ENCODE measurements around the gene TCN1.

TCN1 gene

DNA sequence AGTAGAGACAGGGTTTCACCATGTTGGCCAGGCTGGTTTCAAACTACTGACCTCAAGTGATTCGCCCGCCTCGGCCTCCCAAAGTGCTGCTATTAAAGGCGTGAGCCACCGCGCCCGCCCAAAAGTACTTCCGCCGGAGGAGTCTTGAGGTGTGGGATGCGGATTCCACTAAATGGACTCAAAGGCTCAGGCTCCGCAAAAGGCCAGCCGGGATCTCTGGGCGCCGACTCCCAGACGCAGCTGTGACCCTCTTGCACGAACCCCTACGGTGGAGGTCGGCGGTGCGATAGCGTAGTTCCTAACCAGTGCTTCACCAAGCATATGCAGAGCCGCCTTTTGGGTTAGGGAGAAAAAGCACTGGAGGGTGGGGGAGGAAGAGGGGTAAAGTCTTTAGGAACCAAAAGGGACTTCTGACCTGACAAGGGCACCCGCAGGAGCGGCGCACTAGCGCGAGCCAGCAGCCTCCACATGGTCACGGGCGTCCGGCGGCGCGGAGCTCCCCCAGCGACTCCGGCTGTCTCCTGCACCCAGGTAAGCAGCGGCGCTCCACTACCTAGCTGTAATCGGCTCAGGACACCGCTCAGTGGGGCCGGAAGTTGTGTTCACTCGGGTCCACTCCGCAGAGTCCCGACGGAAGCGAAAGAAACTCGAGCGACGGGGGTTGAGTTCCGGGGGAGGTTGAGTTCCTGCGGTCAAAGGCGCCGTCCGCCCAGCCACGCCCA, 55.9 kb downstream of the TCN1 start, which contains the start of gene MRPL16:
MRPL16 (minus strand) TSS at position 590 of the 722 bp plus-strand sequence; CDS start at position 470, 120 bp downstream.
- peak in 57 of 58 donors; percentile 32 to 94 (median 76) for DNase-seq

GRCh38 chr11:59807047-59807610, 59.2 kb downstream of the TCN1 start:
- no peak for DNase-seq

DNA sequence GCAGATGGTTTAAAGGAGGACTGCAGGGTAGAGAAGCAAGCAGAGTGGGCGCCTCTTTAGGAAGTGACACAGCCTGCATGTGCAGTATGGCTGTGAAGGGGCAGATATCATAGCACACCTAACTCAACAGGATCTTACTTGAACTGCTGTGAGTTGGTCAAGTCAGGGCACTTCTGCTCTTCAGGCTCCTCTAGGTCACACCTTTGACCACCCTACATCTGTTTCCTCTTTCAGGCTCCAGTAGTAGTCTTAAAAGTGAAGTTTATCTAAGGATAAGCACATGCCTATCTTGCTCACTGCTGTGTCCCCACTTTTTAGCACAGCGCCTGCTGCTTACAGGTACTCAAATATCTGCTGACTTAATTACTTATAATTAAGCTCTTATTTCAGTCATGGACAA, 62.2 kb downstream of the TCN1 start:
- no peak for DNase-seq
